ENCODE results near the gene TBCK. TPM values are rescaled to one million over a fixed set of nuclear protein-coding genes. Genes with fewer than 3 reads are reported as not detected.
"Not testable (repeated sequence)": the region's sequence is repeated elsewhere in the genome, so short reads cannot be mapped to it uniquely, and the experiment has no call there.

TBCK gene
- total and polyA plus RNA-seq, 7 experiments from 2014 or later, result 29.5 to 70.7 (median 54.8) TPM

DNA sequence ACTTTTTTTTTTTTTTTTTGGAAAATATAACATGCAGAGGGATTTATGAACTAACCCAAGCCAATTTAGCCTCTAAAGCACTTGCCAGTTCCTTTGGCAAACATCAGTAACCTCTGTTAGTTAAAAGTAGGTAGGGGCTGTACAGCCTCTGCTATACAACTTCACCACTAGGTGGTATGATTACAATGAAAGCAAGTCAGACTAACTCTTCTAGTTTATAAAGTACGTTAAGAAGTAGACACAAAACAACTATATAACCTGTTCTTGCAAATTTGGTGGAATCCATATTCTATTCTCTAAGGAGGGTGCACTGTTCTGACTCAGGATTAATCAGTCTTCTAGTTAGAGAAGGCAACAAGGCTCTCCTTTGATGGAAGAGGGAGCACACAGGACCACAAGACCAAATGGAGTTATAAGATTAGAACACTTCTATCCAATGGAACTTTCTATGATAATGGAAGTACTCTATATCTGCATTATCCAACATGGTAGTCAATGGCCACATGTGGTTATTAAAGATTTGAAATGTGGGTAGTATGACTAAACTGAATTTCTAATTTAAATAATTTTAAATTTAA, 13.1 kb upstream of the TBCK start:
- H3K27ac ChIP-seq (ENCODE audit: low read depth, low read length), result no peak overlapping the region
- intact Hi-C loops (cut with micrococcal nuclease), result loop anchor here (1.0 to 5.0 kb wide), 2 partner anchors 13 to 1408 kb away; partner anchors contain the start of genes AIMP1 (in 1 of the 2) and TBCK (in 1 of the 2)
- no peaks in the 10 kb centered on the region for H3K9me3 ChIP-seq (ENCODE audit: control insufficient read depth in 2 of 3, low read length in 3 of 3)
- no peaks in the 10 kb centered on the region for H3K4me1 ChIP-seq (ENCODE audit: control insufficient read depth in 2 of 2, insufficient read depth in 2 of 2, low read length in 2 of 2)
- ChIA-PET POLR2A (no interaction called here), CTCF (interaction anchor here (0.7 kb wide), 1 partner anchor 1361 kb away, joined by 3 read pairs; no protein-coding TSS in a partner anchor)
- peaks cover 7 to 52% (median 51%) of the 10 kb centered on the region in 5 donors for H3K36me3 Mint-ChIP-seq
- no peak overlapping the region for H3K4me3 Mint-ChIP-seq
- H3K27me3 Mint-ChIP-seq, result no peaks in the 10 kb centered on the region
- peaks cover 20 to 49% (median 24%) of the 10 kb centered on the region in 3 experiments for H3K36me3 ChIP-seq (ENCODE audit: control insufficient read depth in 2 of 3, insufficient read depth in 3 of 3, low read length in 3 of 3)
- no peaks in the 10 kb centered on the region for H3K9me3 Mint-ChIP-seq
- peak; percentile 77 for ATAC-seq
- no peak overlapping the region for H3K4me3 ChIP-seq (ENCODE audit: low read length)
- peak in 3 of 9 donors; percentile 7 to 19 (median 18) for DNase-seq
- H3K27ac Mint-ChIP-seq, result peak overlapping the region in 1 of 9 donors; percentile 52
- no peaks in the 10 kb centered on the region for H3K27me3 ChIP-seq (ENCODE audit: control insufficient read depth in 2 of 2, insufficient read depth in 2 of 2, low read length in 2 of 2)
- peaks cover 0 to 24% (median 13%) of the 10 kb centered on the region in 7 donors for H3K4me1 Mint-ChIP-seq

DNA sequence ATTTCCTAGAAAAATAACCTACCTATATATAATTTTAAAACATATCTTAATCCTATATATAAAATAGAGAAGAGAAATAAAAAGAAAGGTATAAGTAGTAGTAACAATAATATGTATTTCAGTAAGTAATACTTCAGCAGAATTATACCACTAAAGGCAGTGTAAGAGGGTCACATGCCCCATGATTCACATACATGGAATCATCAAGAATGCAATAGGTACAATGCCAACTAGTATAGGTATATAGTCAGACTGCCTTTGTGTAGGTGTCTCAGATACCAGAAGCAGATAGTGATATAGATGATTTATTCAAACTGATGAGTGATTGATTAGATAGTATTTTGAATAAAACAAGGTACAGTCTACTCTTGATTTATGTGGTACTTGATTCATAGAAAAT, 9.8 kb upstream of the TBCK start:
- H3K27ac Mint-ChIP-seq, result no peak overlapping the region
- no peaks in the 10 kb centered on the region for H3K9me3 Mint-ChIP-seq
- ATAC-seq, result no peak

DNA sequence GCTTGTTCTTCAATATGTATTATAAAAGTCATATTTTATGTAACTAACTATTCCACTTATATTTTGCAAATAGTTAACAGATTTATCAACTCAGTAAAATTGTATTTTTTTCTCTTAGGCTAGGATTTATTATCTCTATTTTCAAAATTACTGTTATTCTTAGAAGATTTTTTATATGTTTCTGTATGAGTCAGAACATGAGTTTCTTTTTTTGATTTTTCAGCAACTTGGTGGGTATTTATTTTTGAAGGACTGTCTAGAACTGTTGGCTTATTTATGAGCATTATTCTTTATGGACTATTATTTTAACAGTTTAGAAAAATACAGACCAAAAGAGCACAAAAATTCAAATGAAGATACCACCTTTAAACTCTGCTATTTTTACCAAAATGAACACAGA, 7.1 kb upstream of the TBCK start:
- Mint-ChIP-seq H3K27ac (peak overlapping the region in 1 of 9 donors; percentile 5), H3K36me3 (peaks cover 0 to 41% (median 38%) of the 10 kb centered on the region in 5 donors), H3K27me3 (no peaks in the 10 kb centered on the region), H3K4me1 (peaks cover 5 to 32% (median 24%) of the 10 kb centered on the region in 7 donors), H3K9me3 (no peaks in the 10 kb centered on the region), H3K4me3 (no peak overlapping the region)
- Histone ChIP-seq H3K27ac (ENCODE audit: low read depth, low read length) (no peak overlapping the region), H3K4me1 (ENCODE audit: control insufficient read depth in 2 of 2, insufficient read depth in 2 of 2, low read length in 2 of 2) (peaks cover 2 to 5% of the 10 kb centered on the region in 2 donors), H3K36me3 (ENCODE audit: control insufficient read depth in 2 of 3, insufficient read depth in 3 of 3, low read length in 3 of 3) (peaks cover 7 to 18% (median 9%) of the 10 kb centered on the region in 3 experiments), H3K9me3 (ENCODE audit: control insufficient read depth in 2 of 3, low read length in 3 of 3) (no peaks in the 10 kb centered on the region), H3K27me3 (ENCODE audit: control insufficient read depth in 2 of 2, insufficient read depth in 2 of 2, low read length in 2 of 2) (no peaks in the 10 kb centered on the region), H3K4me3 (ENCODE audit: low read length) (no peak overlapping the region)
- ChIA-PET POLR2A (no interaction called here), CTCF (no interaction called here)
- intact Hi-C loops (cut with micrococcal nuclease), result no loop called here
- no peak for DNase-seq
- ATAC-seq, result no peak

More for the DNA sequence above, 9.8 kb upstream of the TBCK start:
- peaks cover 13 to 30% (median 13%) of the 10 kb centered on the region in 3 experiments for H3K36me3 ChIP-seq (ENCODE audit: control insufficient read depth in 2 of 3, insufficient read depth in 3 of 3, low read length in 3 of 3)
- peaks cover 5 to 33% (median 14%) of the 10 kb centered on the region in 7 donors for H3K4me1 Mint-ChIP-seq
- ChIA-PET CTCF (no interaction called here), POLR2A (no interaction called here)
- DNase-seq, result no peak
- H3K27ac ChIP-seq (ENCODE audit: low read depth, low read length), result no peak overlapping the region
- no peak overlapping the region for H3K4me3 ChIP-seq (ENCODE audit: low read length)
- no peaks in the 10 kb centered on the region for H3K27me3 Mint-ChIP-seq
- H3K36me3 Mint-ChIP-seq, result peaks cover 3 to 35% (median 32%) of the 10 kb centered on the region in 5 donors
- no peak overlapping the region for H3K4me3 Mint-ChIP-seq
- H3K4me1 ChIP-seq (ENCODE audit: control insufficient read depth in 2 of 2, insufficient read depth in 2 of 2, low read length in 2 of 2), result no peaks in the 10 kb centered on the region
- H3K9me3 ChIP-seq (ENCODE audit: control insufficient read depth in 2 of 3, low read length in 3 of 3), result no peaks in the 10 kb centered on the region
- intact Hi-C loops (cut with micrococcal nuclease), result loop anchor here in 1 of 2 donors (5.0 kb wide), 1 partner anchor 1412 kb away; no protein-coding TSS in a partner anchor
- H3K27me3 ChIP-seq (ENCODE audit: control insufficient read depth in 2 of 2, insufficient read depth in 2 of 2, low read length in 2 of 2), result no peaks in the 10 kb centered on the region

DNA sequence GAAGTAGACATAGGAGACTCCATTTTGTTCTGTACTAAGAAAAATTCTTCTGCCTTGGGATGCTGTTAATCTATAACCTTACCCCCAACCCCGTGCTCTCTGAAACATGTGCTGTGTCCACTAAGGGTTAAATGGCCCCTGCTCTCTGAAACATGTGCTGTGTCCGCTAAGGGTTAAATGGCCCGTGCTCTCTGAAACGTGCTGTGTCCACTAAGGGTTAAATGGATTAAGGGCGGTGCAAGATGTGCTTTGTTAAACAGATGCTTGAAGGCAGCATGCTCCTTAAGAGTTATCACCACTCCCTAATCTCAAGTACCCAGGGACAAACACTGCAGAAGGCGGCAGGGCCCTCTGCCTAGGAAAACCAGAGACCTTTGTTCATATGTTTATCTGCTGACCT, 5.8 kb upstream of the TBCK start:
- Mint-ChIP-seq H3K36me3 (peaks cover 0 to 30% (median 25%) of the 10 kb centered on the region in 5 donors), H3K4me3 (peak overlapping the region in 3 of 10 donors; percentile 10 to 42 (median 35)), H3K4me1 (peaks cover 5 to 29% (median 23%) of the 10 kb centered on the region in 7 donors), H3K27ac (peak overlapping the region in 3 of 9 donors; percentile 36 to 75 (median 65))
- CTCF ChIA-PET; intact Hi-C loops (cut with micrococcal nuclease); H3K9me3 Mint-ChIP-seq; H3K36me3 ChIP-seq (ENCODE audit: control insufficient read depth in 2 of 3, insufficient read depth in 3 of 3, low read length in 3 of 3); POLR2A ChIA-PET; H3K4me3 ChIP-seq (ENCODE audit: low read length); DNase-seq; H3K27me3 ChIP-seq (ENCODE audit: control insufficient read depth in 2 of 2, insufficient read depth in 2 of 2, low read length in 2 of 2); H3K27me3 Mint-ChIP-seq; H3K27ac ChIP-seq (ENCODE audit: low read depth, low read length); H3K9me3 ChIP-seq (ENCODE audit: control insufficient read depth in 2 of 3, low read length in 3 of 3); ATAC-seq: not testable (repeated sequence)
- H3K4me1 ChIP-seq (ENCODE audit: control insufficient read depth in 2 of 2, insufficient read depth in 2 of 2, low read length in 2 of 2), result peaks cover 14 to 18% of the 10 kb centered on the region in 2 donors

DNA sequence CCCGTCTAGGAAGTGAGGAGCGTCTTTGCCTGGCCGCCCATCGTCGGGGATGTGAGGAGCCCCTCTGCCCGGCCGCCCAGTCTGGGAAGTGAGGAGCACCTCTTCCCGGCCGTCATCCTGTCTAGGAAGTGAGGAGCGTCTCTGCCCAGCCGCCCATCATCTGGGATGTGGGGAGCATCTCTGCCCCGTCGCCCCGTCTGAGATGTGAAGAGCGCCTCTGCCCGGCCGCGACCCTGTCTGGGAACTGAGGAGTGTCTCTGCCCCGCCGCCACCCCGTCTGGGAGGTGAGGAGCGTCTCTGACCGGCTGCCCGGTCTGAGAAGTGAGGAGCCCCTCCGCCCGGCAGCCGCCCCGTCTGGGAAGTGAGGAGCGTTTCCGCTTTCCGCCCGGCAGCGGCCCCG, 5.2 kb upstream of the TBCK start:
- peaks cover 5 to 29% (median 23%) of the 10 kb centered on the region in 7 donors for H3K4me1 Mint-ChIP-seq
- H3K4me3 Mint-ChIP-seq; intact Hi-C loops (cut with micrococcal nuclease); POLR2A ChIA-PET; DNase-seq; H3K36me3 ChIP-seq (ENCODE audit: control insufficient read depth in 2 of 3, insufficient read depth in 3 of 3, low read length in 3 of 3); H3K9me3 ChIP-seq (ENCODE audit: control insufficient read depth in 2 of 3, low read length in 3 of 3); H3K27ac Mint-ChIP-seq; H3K27ac ChIP-seq (ENCODE audit: low read depth, low read length); ATAC-seq; CTCF ChIA-PET; H3K9me3 Mint-ChIP-seq; H3K27me3 ChIP-seq (ENCODE audit: control insufficient read depth in 2 of 2, insufficient read depth in 2 of 2, low read length in 2 of 2); H3K4me3 ChIP-seq (ENCODE audit: low read length); H3K27me3 Mint-ChIP-seq: not testable (repeated sequence)
- peaks cover 0 to 30% (median 25%) of the 10 kb centered on the region in 5 donors for H3K36me3 Mint-ChIP-seq
- H3K4me1 ChIP-seq (ENCODE audit: control insufficient read depth in 2 of 2, insufficient read depth in 2 of 2, low read length in 2 of 2), result peaks cover 14 to 18% of the 10 kb centered on the region in 2 donors

DNA sequence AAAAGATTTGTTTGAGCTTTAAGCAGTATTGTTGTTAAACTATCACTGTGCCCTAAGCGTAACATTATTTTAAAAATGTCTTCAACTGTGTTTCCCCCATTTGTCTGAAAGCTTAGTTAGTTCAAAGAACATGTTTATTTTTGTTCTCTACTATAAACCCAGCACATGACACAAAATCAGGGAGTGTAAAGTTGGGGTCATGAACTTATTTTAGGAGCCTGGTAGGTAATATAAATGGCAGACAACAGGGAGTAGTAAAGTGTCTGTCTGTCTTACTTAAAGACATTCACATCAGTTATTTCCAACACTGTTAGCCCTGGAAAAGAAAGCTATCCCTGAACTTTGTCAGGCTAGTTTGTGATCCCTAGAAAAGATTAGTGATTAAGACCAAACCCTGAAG, 4.2 kb upstream of the TBCK start:
- H3K36me3 Mint-ChIP-seq, result peaks cover 0 to 30% (median 25%) of the 10 kb centered on the region in 5 donors

More for the DNA sequence above, 4.2 kb upstream of the TBCK start:
- peaks cover 5 to 33% (median 27%) of the 10 kb centered on the region in 7 donors for H3K4me1 Mint-ChIP-seq
- H3K9me3 ChIP-seq (ENCODE audit: control insufficient read depth in 2 of 3, low read length in 3 of 3), result no peaks in the 10 kb centered on the region
- H3K9me3 Mint-ChIP-seq, result no peaks in the 10 kb centered on the region
- CTCF ChIA-PET, result no interaction called here
- no peaks in the 10 kb centered on the region for H3K27me3 Mint-ChIP-seq
- no peak overlapping the region for H3K27ac ChIP-seq (ENCODE audit: low read depth, low read length)
- intact Hi-C loops (cut with micrococcal nuclease), result no loop called here
- no peaks in the 10 kb centered on the region for H3K27me3 ChIP-seq (ENCODE audit: control insufficient read depth in 2 of 2, insufficient read depth in 2 of 2, low read length in 2 of 2)
- POLR2A ChIA-PET, result interaction anchor here (0.6 kb wide), 1 partner anchor 1401 kb away, joined by 3 read pairs; no protein-coding TSS in a partner anchor
- no peak overlapping the region for H3K27ac Mint-ChIP-seq
- no peak overlapping the region for H3K4me3 ChIP-seq (ENCODE audit: low read length)
- DNase-seq (no peak), ATAC-seq (no peak)
- H3K4me3 Mint-ChIP-seq, result peak overlapping the region in 1 of 10 donors; percentile 23
- H3K4me1 ChIP-seq (ENCODE audit: control insufficient read depth in 2 of 2, insufficient read depth in 2 of 2, low read length in 2 of 2), result peaks cover 18% of the 10 kb centered on the region in 2 donors
- peaks cover 0 to 4% (median 0%) of the 10 kb centered on the region in 3 experiments for H3K36me3 ChIP-seq (ENCODE audit: control insufficient read depth in 2 of 3, insufficient read depth in 3 of 3, low read length in 3 of 3)

All from naive thymus-derived CD4-positive, alpha-beta T cell (primary cell).